HFFc6 (cell line): ENCODE data around the gene AOX1. TPM values are rescaled to one million over a fixed set of nuclear protein-coding genes. Genes with fewer than 3 reads are reported as not detected.
A peak's percentile ranks its signal among the peaks of the same experiment; 100 is the strongest.
"Not testable (repeated sequence)": the region's sequence is repeated elsewhere in the genome, so short reads cannot be mapped to it uniquely, and the experiment has no call there.

Experiments
- DNase-seq: peaks from one replicate; pipeline ENCODE4 v3.0.0-alpha.2; 2018
- H3K27ac Mint-ChIP-seq: 2 replicates; pipeline ENCODE4 v1.8.0; 2020; ENCODE audit warnings: mild to moderate bottlenecking, mixed read lengths
- H3K27me3 Mint-ChIP-seq: 2 replicates; pipeline ENCODE4 v1.8.0; 2021; ENCODE audit warnings: mild to moderate bottlenecking, moderate library complexity, mixed read lengths; ENCODE audit not compliant: insufficient read depth
- H3K36me3 Mint-ChIP-seq: 2 replicates; pipeline ENCODE4 v1.8.0; 2021; ENCODE audit warnings: low read depth, mixed read lengths
- H3K4me1 Mint-ChIP-seq: 2 replicates; pipeline ENCODE4 v1.8.0; 2020; ENCODE audit warnings: low read depth, mixed read lengths
- H3K4me3 Mint-ChIP-seq: 2 replicates; pipeline ENCODE4 v1.8.0; 2020; ENCODE audit warnings: mild to moderate bottlenecking, moderate library complexity, mixed read lengths
- H3K9me3 Mint-ChIP-seq: 2 replicates; pipeline ENCODE4 v1.8.0; 2020; ENCODE audit warnings: mild to moderate bottlenecking, mixed read lengths
- long read RNA-seq: library from polyadenylated mRNA; unstranded; transcript quantifications from one replicate; pipeline ENCODE4 v2.0.0, GENCODE V29; 2019
- total RNA-seq, 6 experiments: library from RNA; stranded (reverse); fragmentation: NEBNext Ultra II Directional; extraction: Animal tissue kit (Norgen Biotek cat#: 25700); gene quantifications; 2 replicates in 1 of 6; 3 replicates in 5 of 6; pipeline ENCODE4 v1.2.3, GENCODE V29; 2021
- TF ChIP-seq, protein P1 (sequence below): fragments of 200-600 bp; sonication (generic); IDR thresholded peaks from 2 replicates; pipeline ENCODE4 v1.5.0; 2021; ENCODE audit warnings: antibody characterized with exemption, mild to moderate bottlenecking

Gene AOX1
- 10 to 100 TPM; 46.7 to 71.7 (median 62.1) TPM for total RNA-seq
- long read RNA-seq, full-length matches to known transcripts, result 4 of 24 reads
- long read RNA-seq, partial matches to known transcripts, result 17 of 24 reads
- long read RNA-seq, other reads (novel, unspliced or antisense), result 3 of 24 reads

DNA sequence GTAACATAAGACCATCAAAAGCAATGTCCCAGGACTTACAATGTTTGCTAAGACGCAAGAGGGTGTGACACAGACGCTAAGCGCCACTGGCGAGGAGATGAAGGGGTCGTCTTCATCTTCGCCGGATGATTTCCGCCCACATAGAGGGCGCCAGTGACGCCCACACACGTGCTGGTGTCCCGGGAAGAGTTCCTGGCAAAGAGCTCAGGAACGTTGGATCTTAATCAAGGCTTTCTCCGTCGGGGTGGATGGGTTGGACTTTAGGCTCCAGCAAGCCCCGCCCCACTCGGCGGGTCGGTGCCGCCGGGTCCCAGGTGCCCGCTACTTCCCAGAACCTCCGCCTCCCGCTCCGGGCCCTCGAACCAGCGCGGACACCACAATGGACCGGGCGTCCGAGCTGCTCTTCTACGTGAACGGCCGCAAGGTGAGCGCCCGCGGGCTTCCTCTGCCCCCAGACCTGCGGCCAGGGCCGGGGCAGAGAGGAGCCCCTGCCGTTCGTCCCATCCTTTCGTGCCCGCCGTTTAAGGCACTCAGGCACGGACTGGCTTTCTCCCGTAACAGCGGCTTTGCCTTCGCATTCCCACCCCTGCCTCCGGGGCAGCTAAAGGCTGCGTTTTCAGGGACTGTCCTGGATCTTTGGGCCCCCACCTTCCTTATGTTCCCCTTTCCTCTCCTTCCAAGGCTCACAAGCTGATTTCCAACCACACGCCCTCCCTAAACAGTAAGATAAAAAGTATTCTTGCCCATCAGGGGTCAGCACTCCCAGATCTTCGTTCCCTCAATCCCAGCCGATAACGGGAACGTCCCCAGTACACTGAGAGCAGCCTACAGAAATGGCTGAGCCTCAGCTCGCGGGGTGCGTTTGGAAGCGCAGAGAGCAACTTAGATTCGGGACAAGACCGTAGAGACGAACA is at the start of gene AOX1:
Gene AOX1, plus strand, starts transcription at position 285 of the 914 bp plus-strand sequence. Its CDS starts 95 bp downstream, at position 380.
- H3K27ac Mint-ChIP-seq, result peak within 1 kb of the TSS; percentile 88
- peak; percentile 59 for DNase-seq

DNA sequence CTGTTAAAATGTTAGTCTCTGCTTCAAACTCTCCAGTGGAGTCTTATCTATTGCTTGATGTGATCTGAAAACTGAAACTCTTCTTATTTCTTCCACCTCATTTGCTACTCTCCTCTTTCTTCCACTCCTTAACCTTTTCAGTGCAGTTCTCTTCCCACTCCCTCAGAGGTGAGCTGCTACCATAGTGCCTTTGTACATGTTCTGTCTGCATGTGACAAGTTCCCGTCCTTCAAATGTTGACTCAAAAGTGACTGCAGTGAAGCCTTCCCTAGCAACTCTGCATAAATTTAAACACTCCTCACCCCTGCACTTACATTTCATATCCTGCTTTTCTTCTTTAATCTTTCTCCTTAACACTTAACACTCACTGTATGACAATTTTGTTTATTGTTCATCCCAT is 47.7 kb upstream of the AOX1 start:
- Mint-ChIP-seq H3K27me3 (no peaks in the 10 kb centered on the region), H3K4me3 (no peak overlapping the region), H3K27ac (no peak overlapping the region), H3K36me3 (peaks cover 30% of the 10 kb centered on the region), H3K9me3 (no peaks in the 10 kb centered on the region), H3K4me1 (peaks cover 4% of the 10 kb centered on the region; the same call in 1 of the 2 replicates)
- DNase-seq, result no peak
- TF ChIP-seq, protein P1, sequence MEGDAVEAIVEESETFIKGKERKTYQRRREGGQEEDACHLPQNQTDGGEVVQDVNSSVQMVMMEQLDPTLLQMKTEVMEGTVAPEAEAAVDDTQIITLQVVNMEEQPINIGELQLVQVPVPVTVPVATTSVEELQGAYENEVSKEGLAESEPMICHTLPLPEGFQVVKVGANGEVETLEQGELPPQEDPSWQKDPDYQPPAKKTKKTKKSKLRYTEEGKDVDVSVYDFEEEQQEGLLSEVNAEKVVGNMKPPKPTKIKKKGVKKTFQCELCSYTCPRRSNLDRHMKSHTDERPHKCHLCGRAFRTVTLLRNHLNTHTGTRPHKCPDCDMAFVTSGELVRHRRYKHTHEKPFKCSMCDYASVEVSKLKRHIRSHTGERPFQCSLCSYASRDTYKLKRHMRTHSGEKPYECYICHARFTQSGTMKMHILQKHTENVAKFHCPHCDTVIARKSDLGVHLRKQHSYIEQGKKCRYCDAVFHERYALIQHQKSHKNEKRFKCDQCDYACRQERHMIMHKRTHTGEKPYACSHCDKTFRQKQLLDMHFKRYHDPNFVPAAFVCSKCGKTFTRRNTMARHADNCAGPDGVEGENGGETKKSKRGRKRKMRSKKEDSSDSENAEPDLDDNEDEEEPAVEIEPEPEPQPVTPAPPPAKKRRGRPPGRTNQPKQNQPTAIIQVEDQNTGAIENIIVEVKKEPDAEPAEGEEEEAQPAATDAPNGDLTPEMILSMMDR, result no peak

More for the DNA sequence above, at the start of gene AOX1:
- TF ChIP-seq, protein P1, result peak; percentile 54
- peaks cover 39% of the 10 kb centered on the region for H3K4me1 Mint-ChIP-seq
- H3K36me3 Mint-ChIP-seq, result no peaks in the 10 kb centered on the region; the same call in 1 of the 2 replicates
- peak within 1 kb of the TSS; percentile 94 for H3K4me3 Mint-ChIP-seq
- no peaks in the 10 kb centered on the region for H3K9me3 Mint-ChIP-seq
- peaks cover 2% of the 10 kb centered on the region for H3K27me3 Mint-ChIP-seq

DNA sequence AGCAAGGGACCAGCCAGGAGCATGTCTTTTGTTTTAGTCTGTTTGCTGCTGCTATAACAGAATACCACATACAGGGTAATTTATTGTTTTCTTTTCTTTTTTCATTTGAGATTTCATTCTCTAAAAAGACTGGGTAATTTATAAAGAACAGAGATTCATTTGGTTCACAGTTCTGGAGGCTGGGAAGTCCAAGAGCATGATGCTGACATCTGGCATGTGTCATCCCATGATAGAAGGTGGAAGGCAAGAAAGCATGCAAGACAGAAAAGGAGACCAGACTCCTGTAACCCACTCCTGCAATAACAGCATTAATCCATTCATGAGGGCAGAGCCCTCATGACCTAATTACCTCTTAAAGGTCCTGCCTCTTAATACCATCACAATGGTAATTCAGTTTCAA is 45.0 kb upstream of the AOX1 start:
- DNase-seq, result no peak
- no peaks in the 10 kb centered on the region for H3K27me3 Mint-ChIP-seq
- TF ChIP-seq, protein P1, result no peak
- H3K27ac Mint-ChIP-seq, result no peak overlapping the region
- no peaks in the 10 kb centered on the region for H3K4me1 Mint-ChIP-seq
- peaks cover 45% of the 10 kb centered on the region for H3K36me3 Mint-ChIP-seq
- no peaks in the 10 kb centered on the region for H3K9me3 Mint-ChIP-seq
- H3K4me3 Mint-ChIP-seq, result no peak overlapping the region

DNA sequence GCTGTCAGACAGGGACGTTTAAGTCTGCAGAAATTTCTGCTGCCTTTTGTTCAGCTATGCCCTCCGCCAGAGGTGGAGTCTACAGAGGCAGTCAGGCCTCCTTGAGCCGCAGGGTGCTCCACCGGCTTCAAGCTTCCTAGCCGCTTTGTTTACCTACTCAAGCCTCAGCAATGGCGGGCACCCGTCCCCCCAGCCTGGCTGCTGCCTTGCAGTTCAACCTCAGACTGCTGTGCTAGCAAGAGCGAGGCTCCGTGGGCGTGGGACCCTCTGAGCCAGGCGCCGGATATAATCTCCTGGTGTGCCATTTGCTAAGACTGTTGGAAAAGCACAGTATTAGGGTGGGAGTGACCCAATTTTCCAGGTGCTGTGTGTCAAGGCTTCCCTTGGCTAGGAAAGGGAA is 19.2 kb upstream of the AOX1 start:
- not testable (repeated sequence) for H3K9me3 Mint-ChIP-seq, H3K27me3 Mint-ChIP-seq, H3K27ac Mint-ChIP-seq, DNase-seq, H3K4me3 Mint-ChIP-seq, H3K4me1 Mint-ChIP-seq
- peaks cover 18% of the 10 kb centered on the region for H3K36me3 Mint-ChIP-seq

DNA sequence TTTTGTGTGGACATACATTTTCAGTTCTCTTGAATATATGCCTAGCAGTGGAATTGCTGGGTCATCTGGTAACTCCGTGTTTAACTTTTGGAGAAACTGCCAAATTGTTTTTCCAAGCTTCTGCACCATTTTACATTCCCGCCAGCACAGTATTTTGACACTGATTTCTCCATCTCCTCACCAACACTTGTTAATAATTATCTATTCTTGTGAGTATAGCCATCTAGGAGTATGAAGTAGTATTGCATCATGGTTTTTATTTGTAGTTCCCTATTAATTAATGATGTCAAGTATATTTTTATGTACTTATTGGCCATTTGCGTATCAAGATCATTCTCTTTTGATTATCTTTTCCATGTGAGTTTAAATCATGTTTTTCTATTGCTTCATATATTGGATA is 17.9 kb upstream of the AOX1 start:
- DNase-seq, result no peak
- Mint-ChIP-seq H3K36me3 (peaks cover 18% of the 10 kb centered on the region), H3K27me3 (no peaks in the 10 kb centered on the region), H3K9me3 (no peaks in the 10 kb centered on the region), H3K4me1 (no peaks in the 10 kb centered on the region), H3K4me3 (no peak overlapping the region), H3K27ac (no peak overlapping the region)
- TF ChIP-seq, protein P1, result no peak

DNA sequence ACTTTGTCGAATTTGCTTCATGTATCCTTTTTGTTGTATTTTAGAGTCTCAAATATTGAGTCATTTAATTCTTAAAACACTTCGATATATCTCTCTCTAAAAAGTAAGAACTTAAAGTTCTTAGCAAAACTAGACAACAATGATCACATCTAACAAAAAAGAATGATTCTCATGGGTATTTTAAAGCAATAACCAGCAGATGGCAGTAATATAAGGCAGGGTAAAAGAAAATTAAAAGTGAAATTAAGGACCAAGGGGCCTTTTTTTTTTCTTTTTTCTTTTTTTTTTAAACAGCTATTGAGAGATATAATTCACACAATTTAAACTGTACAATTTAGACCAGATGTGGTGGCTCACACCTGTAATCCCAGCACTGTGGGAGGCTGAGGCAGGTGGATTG is 9.9 kb upstream of the AOX1 start:
- no peak overlapping the region for H3K27ac Mint-ChIP-seq
- DNase-seq, result peak; percentile 25

More for the DNA sequence above, 9.9 kb upstream of the AOX1 start:
- Mint-ChIP-seq H3K36me3 (peaks cover 9% of the 10 kb centered on the region; the same call in 1 of the 2 replicates), H3K4me3 (no peak overlapping the region), H3K9me3 (no peaks in the 10 kb centered on the region), H3K4me1 (no peaks in the 10 kb centered on the region; the same call in 1 of the 2 replicates), H3K27me3 (no peaks in the 10 kb centered on the region)
- TF ChIP-seq, protein P1, result peak; percentile 81
